Panc1 (cell line): ENCODE measurements around the gene BAHCC1. TPM values are rescaled to one million over a fixed set of nuclear protein-coding genes. Genes with fewer than 3 reads are reported as not detected.

Experiments used
- ATAC-seq: fragments of 200-7000 bp; cut with Tn5 transposase; 2 replicates; pipeline ENCODE4 v1.9.1; 2020; ENCODE audit warnings: mild to moderate bottlenecking, moderate library complexity
- BruUV-seq: library from RNA; stranded (reverse); fragments of 400-500 nt; replicated peaks from 2 replicates; lab custom pipeline; 2021; lab: Mats Ljungman, UMichigan
- CTCF ChIA-PET: fragments of 300-600 bp; sonication (Branson Sonifier 250); formaldehyde crosslinking; loops from one replicate; lab custom pipeline; 2022; ENCODE audit warnings: antibody characterized with exemption; lab: Charles Lee
- POLR2A ChIA-PET: fragments of 300-600 bp; sonication (Branson Sonifier 250); formaldehyde crosslinking; loops from one replicate; lab custom pipeline; 2022; ENCODE audit warnings: antibody characterized with exemption; lab: Charles Lee
- DNase-seq: peaks from one replicate; pipeline ENCODE4 v3.0.0-alpha.2; 2010; ENCODE audit warnings: low read depth, low spot score
- H3K27ac ChIP-seq: 2 replicates; pipeline ENCODE4 v1.5.1; 2011; ENCODE audit warnings: mild to moderate bottlenecking, low read length, inconsistent platforms
- H3K27me3 ChIP-seq: fragments of 200-500 bp; sonication (Bioruptor generic); 2 replicates; pipeline ENCODE4 v1.6.0; 2014; ENCODE audit warnings: low read length, inconsistent platforms; ENCODE audit not compliant: control insufficient read depth, insufficient read depth
- H3K36me3 ChIP-seq: fragments of 200-500 bp; sonication (Bioruptor generic); 2 replicates; pipeline ENCODE4 v1.5.1; 2014; ENCODE audit warnings: inconsistent platforms, mild to moderate bottlenecking, low read length, moderate library complexity; ENCODE audit not compliant: control insufficient read depth, insufficient read depth
- H3K4me1 ChIP-seq: 2 replicates; pipeline ENCODE4 v1.5.1; 2011; ENCODE audit warnings: inconsistent platforms, mild to moderate bottlenecking, low read length, moderate library complexity; ENCODE audit not compliant: control insufficient read depth, insufficient read depth
- H3K4me3 ChIP-seq, 2 experiments: 2 replicates each; pipeline ENCODE4 v1.5.1; 2011 to 2012; ENCODE audit warnings: low read depth in 2 of 2, low read length in 2 of 2, mild to moderate bottlenecking in 2 of 2, inconsistent platforms in 1 of 2, moderate library complexity in 1 of 2
- H3K9me3 ChIP-seq: fragments of 200-500 bp; sonication (Bioruptor generic); 2 replicates; pipeline ENCODE4 v1.5.1; 2014; ENCODE audit warnings: low read depth, mild to moderate bottlenecking, inconsistent platforms, low read length, moderate library complexity; ENCODE audit not compliant: control insufficient read depth, insufficient read depth
- CTCF ChIP-seq: fragments of 450-650 bp; IDR thresholded peaks from 2 replicates; pipeline ENCODE4 v1.5.1; 2017; ENCODE audit warnings: mild to moderate bottlenecking
- POLR2AphosphoS5 ChIP-seq: IDR thresholded peaks from 2 replicates; pipeline ENCODE4 v1.6.1; 2012; ENCODE audit warnings: mild to moderate bottlenecking, low read depth, low read length, moderate library complexity
- REST ChIP-seq, 2 experiments: IDR thresholded peaks; 2 replicates each; pipeline ENCODE4 v1.6.1; 2011 to 2012; ENCODE audit warnings: low read depth in 2 of 2, control low read depth in 1 of 2, low read length in 1 of 2, mild to moderate bottlenecking in 1 of 2, moderate library complexity in 1 of 2; ENCODE audit not compliant: insufficient read depth in 1 of 2
- SIN3A ChIP-seq: IDR thresholded peaks from 2 replicates; pipeline ENCODE4 v1.6.1; 2012; ENCODE audit warnings: low read depth, mild to moderate bottlenecking, low read length, moderate library complexity, borderline replicate concordance; ENCODE audit not compliant: insufficient read depth
- TCF7L2 ChIP-seq: IDR thresholded peaks from 2 replicates; pipeline ENCODE4 v1.6.1; 2011; ENCODE audit warnings: mild to moderate bottlenecking, low read depth, low read length, inconsistent platforms
- in situ Hi-C: cut with HindIII; loops from 2 replicates; pipeline ENCODE4 v1.10.0; 2016; ENCODE audit warnings: low sequenced_read_pairs, low pct_unique_long_range_greater_than_20kb
- intact Hi-C: fragments of 100-400 bp; cut with micrococcal nuclease; formaldehyde crosslinking; loops from one replicate; pipeline ENCODE4 v1.10.0; 2022; ENCODE audit not compliant: unreplicated experiment
- total RNA-seq: library from RNA; stranded (reverse); gene quantifications from one replicate; pipeline ENCODE4 v1.2.1, GENCODE V29; 2021; ENCODE audit not compliant: unreplicated experiment

The BAHCC1 gene
- total RNA-seq, 1 experiment from 2014 or later: 77.4 TPM

GRCh38 chr17:81391936-81392908 is 3.0 kb upstream of the BAHCC1 start:
- Histone ChIP-seq H3K36me3 (no peaks in the 10 kb centered on the region; the same call in 1 of the 2 replicates), H3K27ac (peak overlapping the region; percentile 100), H3K4me3 (peak overlapping the region; percentile 53 to 70), H3K27me3 (no peaks in the 10 kb centered on the region), H3K4me1 (peaks cover 59% of the 10 kb centered on the region), H3K9me3 (no peaks in the 10 kb centered on the region)
- TF ChIP-seq POLR2AphosphoS5 (no peak), CTCF (no peak), REST (IDR thresholded peaks at IDR 0.05; ENCODE audit: insufficient read depth in 1 of 2, low read depth in 2 of 2, low read length in 1 of 2) (no peak), SIN3A (no peak), TCF7L2 (no peak)
- in situ Hi-C loops (no loop called here), intact Hi-C loops (loop anchor here (5.0 kb wide), 1 partner anchor 125 kb away; no protein-coding TSS in a partner anchor)
- ATAC-seq (no peak), DNase-seq (no peak)
- TSS peak; percentile 56 for BruUV-seq
- ChIA-PET POLR2A (interaction anchor here (0.6 to 1.1 kb wide), 5 partner anchors 11 to 118 kb away, joined by 3 to 20 read pairs (median 3); partner anchors contain the start of gene SLC38A10), CTCF (interaction anchor here (0.5 kb wide), 1 partner anchor 97 kb away, joined by 3 read pairs; the partner anchor contains the start of gene SLC38A10)

- intact Hi-C loops (loop anchor here (5.0 kb wide), 1 partner anchor 124 kb away; no protein-coding TSS in a partner anchor), in situ Hi-C loops (no loop called here)
- no peak for DNase-seq
- peak overlapping the region; percentile 100 for H3K27ac ChIP-seq
- no peaks in the 10 kb centered on the region for H3K27me3 ChIP-seq
- no peak for ATAC-seq
- H3K9me3 ChIP-seq: no peaks in the 10 kb centered on the region
- ChIA-PET POLR2A (interaction anchor here (1.1 kb wide), 1 partner anchor 36 kb away, joined by 20 read pairs; no protein-coding TSS in a partner anchor), CTCF (no interaction called here)
- no peaks in the 10 kb centered on the region; the same call in 1 of the 2 replicates for H3K36me3 ChIP-seq
- peak overlapping the region; percentile 53 to 70 for H3K4me3 ChIP-seq
- BruUV-seq: no TSS peak
- H3K4me1 ChIP-seq: peaks cover 56% of the 10 kb centered on the region
- TF ChIP-seq REST (IDR thresholded peaks at IDR 0.05; ENCODE audit: insufficient read depth in 1 of 2, low read depth in 2 of 2, low read length in 1 of 2): no peak
- 0 out of 2 replicates have a peak, but pooled peaks have one; percentile 76 for TF ChIP-seq SIN3A
Observed at GRCh38 chr17:81392909-81393654, 2.2 kb upstream of the BAHCC1 start.
